Kidney (tissue), 14 donors: ENCODE measurements around the gene CACNB4. TPM values are rescaled to one million over a fixed set of nuclear protein-coding genes. Genes with fewer than 3 reads are reported as not detected.

Source experiments
- DNase-seq, 5 donors: peaks; one replicate each; pipeline ENCODE4 v3.0.0-alpha.2; 2013 to 2020
- FAIRE-seq: peaks from 2 replicates; lab custom pipeline; 2012; peaks lifted over from hg19 to GRCh38; lab: Jason Lieb, UNC
- H3K27ac ChIP-seq, 2 donors: one replicate each; pipeline ENCODE4 v1.7.0; 2013; ENCODE audit warnings: low read depth in 2 of 2, low read length in 2 of 2, inconsistent platforms in 1 of 2
- H3K27me3 ChIP-seq: one replicate; pipeline ENCODE4 v1.7.1; 2013; ENCODE audit warnings: low read length, inconsistent platforms; ENCODE audit not compliant: control insufficient read depth, insufficient read depth
- H3K36me3 ChIP-seq, 3 donors: one replicate each; pipeline versions ENCODE4 v1.7.0 to v1.7.1; 2013; ENCODE audit warnings: low read length in 3 of 3, control low read depth in 1 of 3, inconsistent platforms in 1 of 3; ENCODE audit not compliant: insufficient read depth in 3 of 3, control insufficient read depth in 2 of 3
- H3K4me1 ChIP-seq, 3 donors: one replicate each; pipeline versions ENCODE4 v1.7.0 to v1.7.1; 2013; ENCODE audit warnings: low read length in 3 of 3, inconsistent platforms in 1 of 3, low read depth in 1 of 3; ENCODE audit not compliant: control insufficient read depth in 2 of 3, insufficient read depth in 2 of 3
- H3K4me3 ChIP-seq, 3 donors: one replicate each; pipeline versions ENCODE4 v1.7.0 to v1.8.1; 2013; ENCODE audit warnings: low read length in 3 of 3, control low read depth in 1 of 3, inconsistent platforms in 1 of 3
- H3K9ac ChIP-seq, 3 donors: one replicate each; pipeline versions ENCODE4 v1.7.0 to v1.7.1; 2013; ENCODE audit warnings: low read length in 3 of 3, control low read depth in 1 of 3, inconsistent platforms in 1 of 3
- H3K9me3 ChIP-seq, 3 donors: one replicate each; pipeline versions ENCODE4 v1.7.0 to v1.7.1; 2013; ENCODE audit warnings: low read length in 3 of 3, control low read depth in 1 of 3, inconsistent platforms in 1 of 3; ENCODE audit not compliant: control insufficient read depth in 2 of 3, insufficient read depth in 1 of 3
- CTCF ChIP-seq: IDR thresholded peaks from 3 replicates; pipeline ENCODE4 v1.5.1; 2012; ENCODE audit warnings: mild to moderate bottlenecking, moderate library complexity, borderline replicate concordance; ENCODE audit not compliant: insufficient read depth; ENCODE audit errors: extremely low read depth
- intact Hi-C: fragments of 100-400 bp; cut with DNase I; formaldehyde crosslinking; loops from one replicate; pipeline ENCODE4 v1.11.1; 2022
- polyA plus RNA-seq: library from polyadenylated mRNA; stranded (reverse); fragments of 350-450 nt; fragmentation: Illumina TruSeq; extraction: RNeasy Lipid Tissue Mini Kit (QIAGEN cat#74804); gene quantifications from one replicate; pipeline ENCODE4 v1.2.3, GENCODE V29; 2014; ENCODE audit warnings: low read depth, low replicate concordance; ENCODE audit not compliant: insufficient read depth
- total RNA-seq: library from RNA; stranded (reverse); fragmentation: NEBNext Ultra II Directional; extraction: Animal tissue kit (Norgen Biotek cat#: 25700); gene quantifications from one replicate; pipeline ENCODE4 v1.2.1, GENCODE V29; 2021
- donor health status: control.
- donor health status: control.
- donor health status: control.
- donor health status: control.
- donor health status: control.
- donor health status: DM: yes; HTN: yes; CAD: no.
- donor health status: Normal renal cell carcinoma (clear cell type).

CACNB4 gene
- total and polyA plus RNA-seq, 2 donors from 2014 or later, result 1.3 to 2.2 TPM

- no peaks in the 10 kb centered on the region for H3K9me3 ChIP-seq
- no peaks in the 10 kb centered on the region for H3K4me1 ChIP-seq
- DNase-seq (no peak), FAIRE-seq (no peak)
- no peak overlapping the region for H3K9ac ChIP-seq
- H3K36me3 ChIP-seq, result no peaks in the 10 kb centered on the region
- H3K27ac ChIP-seq, result no peak overlapping the region
- TF ChIP-seq CTCF, result no peak
- H3K4me3 ChIP-seq, result no peak overlapping the region
- intact Hi-C loops, result no loop called here
- no peaks in the 10 kb centered on the region for H3K27me3 ChIP-seq
Observed at GRCh38 chr2:151906633-151906998, 192.2 kb downstream of the CACNB4 start.

DNA sequence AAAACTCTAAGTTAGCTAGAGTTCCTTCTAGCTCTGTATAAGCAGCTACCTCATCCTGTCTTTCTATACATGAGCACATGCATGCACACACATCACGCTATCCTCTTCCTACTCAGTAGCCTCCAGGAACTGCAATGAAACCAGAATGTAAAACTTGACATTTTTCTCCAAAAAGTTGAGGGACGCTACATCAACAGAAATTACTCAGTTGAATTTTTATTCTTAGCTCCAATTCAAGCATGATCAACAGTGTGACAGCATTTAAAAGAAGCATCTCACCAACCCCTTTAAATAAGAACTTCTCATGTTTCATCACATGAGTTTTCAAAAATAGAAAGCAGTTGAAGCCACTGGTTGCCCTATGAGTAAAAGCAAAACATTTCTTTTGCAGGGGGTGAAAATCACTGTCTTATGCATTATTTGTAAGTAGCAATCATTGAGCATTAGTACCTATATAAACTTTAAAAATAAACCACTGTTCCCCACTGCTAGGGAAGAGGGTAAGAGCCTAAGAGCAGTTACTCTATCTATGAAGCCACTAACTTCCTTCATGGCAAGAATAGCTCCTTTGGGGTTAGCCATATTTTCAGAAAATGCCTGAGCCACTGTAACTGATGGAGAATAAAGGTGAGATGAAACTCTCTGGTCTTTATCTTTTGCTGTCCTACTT is 192.7 kb downstream of the CACNB4 start:
- no peak for FAIRE-seq
- H3K4me1 ChIP-seq, result no peaks in the 10 kb centered on the region

DNA sequence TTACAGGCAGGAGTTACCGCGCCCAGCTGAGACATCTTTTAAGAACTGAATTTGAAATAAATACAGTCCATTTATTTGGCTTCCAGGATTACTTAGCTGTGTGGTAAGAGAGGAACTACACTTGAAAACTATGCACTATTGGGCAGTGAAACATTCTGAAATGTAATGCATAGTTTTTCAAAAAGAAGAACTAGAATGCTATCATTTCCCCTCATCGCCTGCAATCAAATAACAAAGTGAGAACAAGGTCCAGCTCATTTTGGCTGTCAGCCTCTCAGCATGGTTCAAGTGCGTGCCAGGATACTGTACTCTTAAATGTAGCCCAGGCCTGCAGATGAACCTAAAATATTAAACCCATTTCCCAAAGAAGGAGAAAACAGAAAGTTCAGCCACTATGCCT is 194.0 kb downstream of the CACNB4 start:
- intact Hi-C loops, result no loop called here
- Histone ChIP-seq H3K4me1 (no peaks in the 10 kb centered on the region), H3K9ac (no peak overlapping the region), H3K36me3 (no peaks in the 10 kb centered on the region), H3K9me3 (no peaks in the 10 kb centered on the region), H3K4me3 (no peak overlapping the region), H3K27ac (no peak overlapping the region), H3K27me3 (no peaks in the 10 kb centered on the region)
- FAIRE-seq (no peak), DNase-seq (no peak)
- no peak for TF ChIP-seq CTCF

More for the DNA sequence above, 192.7 kb downstream of the CACNB4 start:
- intact Hi-C loops, result no loop called here
- Histone ChIP-seq H3K27ac (no peak overlapping the region), H3K9ac (no peak overlapping the region), H3K36me3 (no peaks in the 10 kb centered on the region), H3K4me3 (no peak overlapping the region), H3K27me3 (no peaks in the 10 kb centered on the region), H3K9me3 (no peaks in the 10 kb centered on the region)
- TF ChIP-seq CTCF, result no peak
- DNase-seq, result no peak

GRCh38 chr2:151904021-151904420 is 194.8 kb downstream of the CACNB4 start:
- H3K4me1 ChIP-seq, result no peaks in the 10 kb centered on the region
- H3K9ac ChIP-seq, result no peak overlapping the region
- no peak for TF ChIP-seq CTCF

More at GRCh38 chr2:151904021-151904420, 194.8 kb downstream of the CACNB4 start:
- no peak overlapping the region for H3K4me3 ChIP-seq
- no peaks in the 10 kb centered on the region for H3K9me3 ChIP-seq
- H3K27ac ChIP-seq, result no peak overlapping the region
- no peaks in the 10 kb centered on the region for H3K36me3 ChIP-seq
- DNase-seq (peak in 1 of 5 donors; percentile 27), FAIRE-seq (no peak)
- H3K27me3 ChIP-seq, result no peaks in the 10 kb centered on the region
- intact Hi-C loops, result no loop called here
